ENCODE results near the gene ZNF599. TPM values are rescaled to one million over a fixed set of nuclear protein-coding genes. Genes with fewer than 3 reads are reported as not detected.

Gene ZNF599
- total and polyA plus RNA-seq, 8 donors: 6.4 to 15.5 (median 14.0) TPM

- DNase-seq: no peak
- Histone ChIP-seq H3K4me1 (no peaks in the 10 kb centered on the region), H3K36me3 (no peaks in the 10 kb centered on the region), H3K27me3 (no peaks in the 10 kb centered on the region), H3K27ac (no peak overlapping the region), H3K9me3 (no peaks in the 10 kb centered on the region), H3K4me3 (no peak overlapping the region)
- no peak for ATAC-seq
- no peak for TF ChIP-seq CTCF (IDR thresholded peaks at IDR 0.05)
- intact Hi-C loops (cut with DNase I): no loop called here
These were observed 50.7 kb downstream of the ZNF599 start for GRCh38 chr19:34722353-34722752.

DNA sequence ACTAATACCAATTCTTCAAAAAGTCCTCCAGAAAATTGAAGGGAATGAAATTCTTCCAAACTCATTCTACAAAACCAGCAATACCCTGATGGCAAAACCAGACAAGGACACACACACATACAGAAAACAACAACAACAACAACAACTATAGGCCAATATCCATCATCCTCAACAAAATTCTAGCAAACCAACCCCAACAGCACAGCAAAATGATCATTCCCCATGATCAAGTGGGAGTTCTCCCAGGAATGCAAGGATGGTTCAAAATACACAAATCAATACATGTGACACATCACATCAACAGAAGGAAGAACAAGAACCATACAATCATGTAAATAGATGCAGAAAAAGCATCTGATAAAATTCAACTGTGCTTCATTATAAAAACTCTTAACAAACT is 57.7 kb downstream of the ZNF599 start:
- no peak for DNase-seq

DNA sequence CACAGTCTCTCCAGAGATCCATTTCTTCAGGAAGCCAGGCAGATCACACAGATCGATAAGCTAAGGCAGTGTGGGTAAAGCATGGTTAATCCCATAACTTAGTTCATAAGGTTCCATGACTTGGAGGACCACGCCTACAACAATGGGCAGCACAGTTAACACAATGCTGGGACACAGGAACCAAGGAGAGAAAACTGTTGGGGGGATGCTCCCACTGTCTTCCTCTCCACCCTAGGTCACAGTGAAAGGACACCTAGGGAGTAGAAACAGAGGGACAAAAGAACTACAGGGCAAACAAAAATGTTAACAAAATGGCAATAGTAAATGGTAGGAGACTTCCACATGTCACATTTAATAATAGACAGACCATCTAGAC is 59.8 kb downstream of the ZNF599 start:
- intact Hi-C loops (cut with DNase I): loop anchor here in 1 of 2 donors (2.0 kb wide), 1 partner anchor 74 kb away; no protein-coding TSS in a partner anchor
- DNase-seq: no peak
- no peak for ATAC-seq
- Histone ChIP-seq H3K9me3 (peaks cover 0 to 11% of the 10 kb centered on the region in 2 donors), H3K4me3 (no peak overlapping the region), H3K27me3 (no peaks in the 10 kb centered on the region), H3K4me1 (no peaks in the 10 kb centered on the region), H3K27ac (no peak overlapping the region), H3K36me3 (no peaks in the 10 kb centered on the region)
- TF ChIP-seq CTCF (IDR thresholded peaks at IDR 0.05): no peak

More for the DNA sequence above, 57.7 kb downstream of the ZNF599 start:
- no peak overlapping the region for H3K27ac ChIP-seq
- H3K9me3 ChIP-seq: peaks cover 0 to 11% of the 10 kb centered on the region in 2 donors
- H3K36me3 ChIP-seq: no peaks in the 10 kb centered on the region
- intact Hi-C loops (cut with DNase I): no loop called here
- no peak for ATAC-seq
- H3K4me1 ChIP-seq: no peaks in the 10 kb centered on the region
- H3K4me3 ChIP-seq: no peak overlapping the region
- TF ChIP-seq CTCF (IDR thresholded peaks at IDR 0.05): no peak
- H3K27me3 ChIP-seq: no peaks in the 10 kb centered on the region

DNA sequence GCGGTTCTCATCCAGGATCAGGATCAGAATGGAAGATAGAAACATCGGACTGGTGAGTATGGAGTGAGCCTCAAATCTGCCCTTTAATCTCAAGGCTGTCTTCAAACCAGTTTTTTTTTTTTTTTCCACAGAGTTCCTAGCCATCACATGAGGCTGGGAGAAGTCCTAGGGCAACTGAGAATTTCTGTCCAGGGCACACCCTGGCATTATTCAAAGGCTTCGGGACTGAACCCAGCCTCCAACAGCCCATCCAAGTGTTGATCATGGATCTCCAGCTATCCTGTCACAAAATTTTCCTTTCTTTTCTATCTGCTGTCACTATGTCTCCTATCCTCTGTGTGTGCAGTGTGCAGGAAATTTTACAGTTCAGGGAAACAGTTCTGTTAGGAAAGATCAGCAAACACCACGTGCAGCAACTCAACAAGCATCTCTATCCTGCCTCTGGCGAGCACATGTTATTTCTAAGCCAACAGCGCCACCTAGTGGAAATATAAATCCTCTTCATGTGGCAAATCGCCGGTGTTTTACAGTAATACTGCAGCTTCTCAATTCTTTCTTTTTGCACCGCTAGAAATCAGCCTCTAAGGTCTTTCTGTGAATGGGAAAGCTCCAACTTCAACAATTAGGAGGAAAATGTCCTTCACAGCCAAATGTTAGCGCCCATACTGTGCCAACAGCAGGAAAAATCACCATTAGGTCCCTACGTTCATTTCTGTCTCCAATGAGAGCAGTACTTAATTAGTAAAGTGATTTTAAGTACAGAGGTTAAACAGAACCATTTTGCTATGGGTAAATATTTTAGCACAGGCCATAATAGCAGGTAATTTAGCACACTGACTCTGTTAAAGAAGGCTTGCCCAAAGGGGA is 60.4 kb downstream of the ZNF599 start:
- Histone ChIP-seq H3K4me3 (no peak overlapping the region), H3K27ac (no peak overlapping the region), H3K9me3 (peaks cover 0 to 11% of the 10 kb centered on the region in 2 donors), H3K36me3 (no peaks in the 10 kb centered on the region), H3K4me1 (no peaks in the 10 kb centered on the region), H3K27me3 (no peaks in the 10 kb centered on the region)
- intact Hi-C loops (cut with DNase I): loop anchor here in 1 of 2 donors (2.0 kb wide), 1 partner anchor 74 kb away; no protein-coding TSS in a partner anchor
- ATAC-seq (peak; percentile 92), DNase-seq (peak in 2 of 4 donors; percentile 40 to 64)
- TF ChIP-seq CTCF (IDR thresholded peaks at IDR 0.05): peak; percentile 71 to 76

DNA sequence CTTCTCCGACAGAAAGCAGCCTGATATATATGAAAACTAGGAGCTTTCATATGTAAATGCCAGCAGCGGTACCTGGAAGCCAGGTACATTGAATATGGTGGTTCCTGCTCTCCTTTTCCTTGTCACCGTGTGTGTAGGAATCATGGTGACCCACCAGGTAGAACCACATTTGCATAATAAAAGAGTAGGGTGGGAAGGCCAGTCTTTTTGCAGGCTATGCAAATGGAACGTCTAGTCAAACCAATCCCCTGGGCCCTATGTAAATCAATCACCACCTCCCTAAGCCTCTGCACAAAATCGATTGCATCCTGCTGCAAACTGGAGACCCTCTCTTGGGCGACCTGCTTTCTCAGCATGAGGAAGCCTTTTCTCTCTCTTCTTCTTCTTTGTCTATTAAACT is 61.1 kb downstream of the ZNF599 start:
- no peaks in the 10 kb centered on the region for H3K4me1 ChIP-seq
- no peaks in the 10 kb centered on the region for H3K27me3 ChIP-seq
- TF ChIP-seq CTCF (IDR thresholded peaks at IDR 0.05): no peak
- H3K27ac ChIP-seq: no peak overlapping the region
- H3K4me3 ChIP-seq: no peak overlapping the region
- H3K36me3 ChIP-seq: no peaks in the 10 kb centered on the region
- no peak for DNase-seq
- intact Hi-C loops (cut with DNase I): loop anchor here in 1 of 2 donors (2.0 kb wide), 1 partner anchor 73 kb away; no protein-coding TSS in a partner anchor
- peaks cover 0 to 18% of the 10 kb centered on the region in 2 donors for H3K9me3 ChIP-seq
- ATAC-seq: no peak
